GM21529 (cell line): ENCODE measurements around the gene ZNF628.
A peak's percentile ranks its signal among the peaks of the same experiment; 100 is the strongest.

Experiments used
- ATAC-seq: cut with Tn5 transposase; IDR thresholded peaks from one replicate; pipeline ENCODE4 v1.9.1; 2021; ENCODE audit not compliant: unreplicated experiment

ZNF628 gene

DNA sequence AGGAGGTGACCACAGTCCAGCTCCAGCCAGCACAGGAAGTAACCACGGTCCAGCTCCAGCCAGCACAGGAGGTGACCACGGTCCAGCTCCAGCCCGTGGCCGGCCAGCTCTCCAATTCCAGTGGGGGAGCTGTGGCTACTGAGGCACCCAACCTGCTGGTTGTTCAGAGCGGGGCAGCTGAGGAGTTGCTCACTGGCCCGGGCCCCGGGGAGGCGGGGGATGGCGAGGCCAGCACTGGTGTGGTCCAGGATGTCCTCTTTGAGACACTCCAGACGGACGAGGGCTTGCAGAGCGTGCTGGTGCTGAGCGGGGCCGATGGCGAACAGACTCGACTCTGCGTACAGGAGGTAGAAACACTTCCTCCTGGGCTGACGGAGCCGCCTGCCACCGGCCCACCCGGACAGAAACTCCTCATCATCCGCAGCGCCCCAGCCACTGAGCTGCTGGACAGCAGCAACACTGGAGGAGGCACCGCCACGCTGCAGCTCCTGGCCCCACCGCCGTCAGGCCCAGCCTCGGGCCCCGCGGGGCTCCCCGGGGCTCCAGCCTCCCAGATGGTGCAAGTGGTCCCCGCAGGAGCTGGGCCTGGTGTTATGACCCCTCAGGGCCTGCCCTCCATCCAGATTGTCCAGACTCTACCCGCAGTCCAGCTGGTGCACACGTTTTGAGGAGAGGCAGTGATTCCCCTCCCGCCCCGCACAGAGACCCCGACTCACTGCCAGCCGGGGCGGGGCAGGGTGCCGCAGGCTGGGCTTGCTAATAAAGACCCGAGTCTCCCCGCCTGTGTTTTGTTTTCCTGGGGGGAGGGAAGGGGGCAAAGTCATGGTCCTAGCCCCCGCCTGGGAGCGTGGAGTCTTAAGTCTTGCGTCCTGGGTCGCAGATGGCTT, 7.5 kb downstream of the ZNF628 start:
- ATAC-seq = no peak

DNA sequence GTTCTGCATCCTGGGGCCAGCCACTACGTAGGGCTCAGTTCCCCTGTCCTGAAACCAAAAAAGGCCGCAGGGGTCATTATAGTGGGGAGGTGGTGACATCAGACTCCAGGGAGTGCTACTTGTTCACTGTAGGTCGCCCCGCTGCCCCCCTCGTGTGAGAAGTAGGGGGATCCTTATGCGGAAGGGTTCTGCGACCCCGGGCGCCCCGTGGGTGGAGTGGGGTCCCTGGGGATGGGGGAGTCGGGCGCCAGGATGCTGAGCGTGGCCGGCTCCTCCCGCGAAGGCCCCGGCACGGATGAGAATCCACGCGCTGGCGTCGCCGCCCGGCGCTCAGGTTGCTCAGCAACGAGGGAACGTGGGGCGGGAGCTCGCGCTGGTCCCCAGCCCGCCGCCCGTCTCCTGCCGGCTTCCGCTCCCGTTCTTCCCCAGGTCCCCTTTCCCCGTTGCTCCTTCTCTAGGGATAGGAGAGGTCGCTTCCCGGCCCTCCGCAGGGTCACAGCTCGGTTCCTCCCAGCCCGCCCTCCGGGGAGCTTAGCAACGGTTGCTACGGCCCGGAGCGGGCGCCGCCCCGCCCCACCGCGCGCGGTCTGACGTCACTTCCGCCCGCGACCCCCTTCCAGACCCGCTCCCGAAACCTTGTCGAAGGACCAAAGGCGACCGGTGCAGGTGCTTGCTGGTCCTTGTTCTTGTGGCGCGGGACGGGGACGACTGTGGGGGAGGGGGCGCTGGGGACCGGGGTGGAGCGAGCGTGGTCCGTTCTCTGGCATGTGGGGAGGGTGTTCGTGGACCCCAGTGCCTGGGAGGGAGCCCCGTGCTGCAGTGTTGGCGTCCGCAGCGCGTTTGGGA, 8.4 kb downstream of the ZNF628 start, which contains the start of gene NAT14:
Gene NAT14, plus strand, starts transcription at position 596 of the 846 bp plus-strand sequence. CDS start 521 bp downstream, outside the sequence.
- peak; percentile 66 for ATAC-seq

DNA sequence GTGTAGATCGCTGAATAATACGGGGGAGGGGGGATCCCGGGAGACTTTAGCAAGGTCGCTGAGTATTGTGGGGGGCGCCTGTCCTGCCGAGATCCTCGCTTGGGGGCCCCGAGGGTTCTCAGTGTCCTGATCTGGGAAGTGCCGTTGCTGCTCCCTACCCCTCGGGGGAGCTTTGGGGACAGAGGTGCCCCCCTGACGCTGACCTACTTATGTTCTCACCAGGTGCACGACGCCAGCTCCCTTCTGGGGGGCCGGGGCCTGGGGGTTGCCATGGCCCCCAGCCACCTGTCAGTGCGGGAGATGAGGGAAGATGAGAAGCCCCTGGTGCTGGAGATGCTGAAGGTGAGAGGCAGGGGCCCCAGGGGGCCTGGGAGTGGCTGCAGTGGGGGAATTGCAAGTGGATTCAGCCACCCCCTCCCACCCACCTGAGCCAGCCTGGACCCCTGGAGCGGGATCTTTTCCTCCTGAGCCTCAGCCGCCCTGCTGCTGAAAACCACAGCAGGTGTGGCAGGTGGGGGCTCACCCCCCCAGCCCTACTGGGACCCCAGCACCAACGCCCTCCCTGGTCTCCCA, 9.1 kb downstream of the ZNF628 start:
- ATAC-seq = no peak

DNA sequence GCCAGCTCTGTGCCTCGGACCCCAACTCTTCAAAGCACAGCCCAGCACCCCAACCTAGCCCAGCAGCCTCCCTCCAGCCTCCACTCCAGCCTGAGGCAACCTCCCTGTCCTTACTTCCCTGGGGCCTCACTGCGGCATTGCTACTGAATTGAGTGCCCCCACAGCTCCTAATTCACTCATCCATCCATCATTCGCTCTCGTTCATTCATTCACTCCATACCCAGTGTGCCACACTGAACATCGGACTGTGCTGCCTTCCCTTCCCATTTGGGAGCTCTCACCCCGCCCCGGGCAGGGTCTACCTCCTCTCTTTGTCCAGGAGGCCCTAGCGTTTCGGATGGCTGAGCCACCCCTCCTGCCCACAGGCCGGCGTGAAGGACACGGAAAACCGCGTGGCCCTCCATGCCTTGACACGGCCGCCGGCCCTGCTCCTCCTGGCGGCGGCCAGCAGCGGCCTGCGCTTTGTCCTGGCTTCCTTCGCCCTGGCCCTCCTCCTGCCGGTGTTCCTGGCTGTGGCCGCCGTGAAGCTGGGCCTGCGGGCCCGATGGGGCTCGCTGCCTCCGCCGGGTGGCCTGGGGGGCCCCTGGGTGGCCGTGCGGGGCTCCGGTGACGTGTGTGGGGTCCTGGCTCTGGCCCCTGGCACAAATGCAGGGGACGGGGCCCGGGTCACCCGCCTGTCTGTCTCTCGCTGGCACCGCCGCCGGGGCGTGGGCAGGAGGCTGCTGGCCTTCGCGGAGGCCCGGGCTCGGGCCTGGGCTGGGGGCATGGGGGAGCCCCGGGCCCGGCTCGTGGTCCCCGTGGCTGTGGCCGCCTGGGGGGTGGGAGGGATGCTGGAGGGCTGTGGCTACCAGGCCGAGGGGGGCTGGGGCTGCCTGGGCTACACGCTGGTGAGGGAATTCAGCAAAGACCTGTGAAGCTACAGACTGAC, 9.9 kb downstream of the ZNF628 start:
- no peak for ATAC-seq

DNA sequence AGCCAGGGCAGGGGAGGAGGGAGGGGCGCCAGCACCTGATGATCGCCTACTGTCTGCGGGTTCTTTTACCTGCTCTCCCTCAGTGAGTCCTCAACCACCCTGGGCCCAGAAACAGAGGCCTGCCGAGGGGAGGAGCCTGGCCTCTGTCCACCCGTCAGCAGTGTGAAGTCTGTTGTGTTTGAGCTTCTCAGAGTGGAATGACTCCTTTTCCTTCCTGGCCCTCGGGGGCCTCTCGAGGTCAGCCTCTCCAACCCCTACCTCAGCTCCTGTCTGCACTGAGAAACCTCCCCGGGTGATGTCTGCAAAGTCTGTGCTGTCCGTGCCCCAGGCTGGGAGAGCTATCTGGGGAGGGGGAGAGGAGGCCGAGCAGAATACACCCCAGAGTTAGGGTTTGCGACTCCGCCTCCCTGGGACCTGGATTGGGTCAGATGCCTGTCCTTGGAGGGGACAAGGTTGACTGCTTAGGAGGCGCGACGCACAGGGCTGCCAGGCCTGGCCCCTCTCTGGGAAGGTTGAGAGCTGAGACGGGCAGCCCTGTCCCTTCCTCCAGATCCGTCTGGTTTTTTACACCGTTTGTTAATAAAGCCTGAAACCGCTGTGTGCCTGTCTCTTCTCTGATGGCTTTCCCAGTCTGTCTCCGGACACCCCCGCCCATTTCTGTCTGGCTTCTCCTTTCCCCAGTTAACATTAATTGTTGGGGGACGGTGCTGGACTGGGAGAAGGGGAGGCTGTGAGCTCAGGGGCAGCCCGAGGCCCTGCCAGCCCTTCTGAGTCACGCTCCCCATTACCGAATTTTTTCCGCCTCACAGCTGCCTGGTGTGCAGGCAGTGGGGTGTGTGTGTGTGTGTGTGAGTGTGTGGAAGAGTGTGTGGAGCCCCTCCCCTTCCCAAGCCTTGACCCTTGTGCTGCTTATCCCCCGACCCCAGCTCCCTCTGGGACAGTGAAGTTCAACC, 10.8 kb downstream of the ZNF628 start:
- no peak for ATAC-seq

DNA sequence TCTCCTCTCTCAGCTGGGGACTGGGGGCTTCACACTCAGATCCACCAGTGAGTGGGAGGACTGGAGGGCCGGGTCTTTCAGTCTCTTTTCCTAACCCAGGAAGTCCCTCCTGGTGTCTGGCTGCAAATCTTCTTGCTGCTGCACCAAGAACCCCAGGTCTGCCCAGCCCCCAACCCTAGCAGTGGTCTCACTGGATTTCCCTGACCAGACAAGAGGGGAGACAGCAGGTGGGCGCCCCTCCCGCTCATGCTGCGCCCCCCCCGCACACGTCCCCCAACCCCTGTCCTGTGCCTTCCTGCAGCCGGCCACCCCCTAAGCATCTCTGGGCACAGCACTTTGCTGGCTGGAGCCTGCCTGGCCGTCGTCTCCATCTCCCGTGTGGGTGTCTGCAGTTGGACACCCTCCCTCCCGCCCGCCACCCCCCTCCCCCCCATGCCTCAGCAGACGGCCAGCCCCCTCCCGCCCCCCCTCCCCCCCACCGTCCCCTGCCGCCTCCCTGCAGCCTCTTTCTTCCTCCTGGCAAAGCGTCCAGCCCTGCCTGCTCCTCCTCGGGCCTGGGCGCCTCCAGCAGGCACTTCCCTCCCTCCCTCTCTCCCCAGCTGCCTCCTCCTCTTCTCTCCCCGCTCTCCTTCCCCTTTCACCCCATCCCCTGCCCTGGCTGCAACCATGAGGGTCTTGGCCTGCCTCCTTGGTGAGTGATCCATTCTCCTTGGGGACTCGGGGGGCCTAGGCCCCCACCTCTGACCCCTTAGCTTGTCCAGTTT, 11.7 kb downstream of the ZNF628 start, which contains the start of gene SSC5D:
Gene SSC5D, plus strand, starts transcription at position 513 of the 764 bp plus-strand sequence. Its CDS starts 154 bp downstream, at position 667.
- no peak for ATAC-seq

DNA sequence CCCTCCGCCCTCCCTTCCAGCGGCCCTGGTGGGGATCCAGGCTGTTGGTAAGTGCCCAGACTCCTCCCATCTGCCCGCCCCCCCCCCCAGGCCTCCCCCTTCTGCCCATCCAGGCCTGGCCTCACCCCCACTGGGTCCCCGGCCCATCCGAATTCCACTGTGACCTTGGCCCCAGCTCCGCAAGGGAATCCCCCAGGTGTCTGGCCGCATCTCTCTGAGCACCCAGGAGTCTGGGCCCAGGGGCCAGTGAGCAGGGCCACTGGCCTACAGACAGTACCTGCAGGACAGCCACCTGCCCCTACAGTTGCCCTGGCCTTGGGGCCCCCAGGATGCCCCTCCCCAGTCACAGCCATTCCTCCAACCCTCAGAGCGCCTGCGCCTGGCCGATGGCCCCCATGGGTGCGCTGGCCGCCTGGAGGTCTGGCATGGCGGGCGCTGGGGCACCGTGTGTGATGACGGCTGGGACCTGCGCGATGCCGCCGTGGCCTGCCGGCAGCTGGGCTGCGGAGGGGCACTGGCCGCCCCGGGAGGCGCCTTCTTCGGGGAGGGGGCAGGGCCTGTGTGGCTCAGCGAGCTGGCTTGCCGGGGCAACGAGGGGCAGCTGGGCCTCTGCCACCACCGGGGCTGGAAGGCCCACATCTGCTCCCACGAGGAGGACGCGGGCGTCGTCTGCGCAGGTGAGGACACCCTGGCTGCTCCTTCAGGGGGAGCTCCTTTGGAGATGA, 12.7 kb downstream of the ZNF628 start:
- ATAC-seq = no peak

DNA sequence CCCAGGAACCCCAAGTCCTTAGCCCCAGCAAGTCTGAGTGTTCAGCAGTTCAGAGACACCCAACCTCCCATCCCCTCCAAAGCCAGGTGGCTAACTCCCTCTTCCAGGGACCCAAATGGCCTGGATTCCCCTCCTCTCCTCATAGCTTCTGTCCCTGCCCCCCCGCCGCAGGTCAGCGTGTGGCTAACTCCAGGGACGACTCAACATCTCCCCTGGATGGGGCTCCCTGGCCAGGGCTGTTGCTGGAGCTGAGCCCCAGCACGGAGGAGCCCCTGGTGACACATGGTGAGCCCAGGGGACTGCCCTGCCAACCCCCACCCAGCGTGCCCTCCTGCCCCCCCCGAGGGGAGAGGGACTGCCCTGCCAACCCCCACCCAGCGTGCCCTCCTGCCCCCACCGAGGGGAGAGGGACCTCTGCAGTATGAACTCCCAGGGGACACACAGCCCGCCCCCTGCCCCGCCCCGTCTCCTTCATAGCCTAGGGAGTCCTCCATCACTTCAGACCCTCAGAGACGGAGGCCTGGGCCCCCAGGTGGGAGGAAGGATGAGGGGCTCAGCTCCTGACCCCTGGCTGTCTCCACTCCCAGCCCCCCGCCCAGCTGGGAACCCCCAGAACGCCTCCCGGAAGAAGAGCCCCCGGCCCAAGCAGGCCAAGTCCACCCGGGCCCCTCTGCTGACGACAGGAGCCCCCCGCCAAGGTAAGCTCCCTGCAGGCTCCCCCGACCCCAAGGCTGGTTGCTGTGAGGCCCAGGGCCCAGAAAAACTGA, 13.5 kb downstream of the ZNF628 start:
- no peak for ATAC-seq

DNA sequence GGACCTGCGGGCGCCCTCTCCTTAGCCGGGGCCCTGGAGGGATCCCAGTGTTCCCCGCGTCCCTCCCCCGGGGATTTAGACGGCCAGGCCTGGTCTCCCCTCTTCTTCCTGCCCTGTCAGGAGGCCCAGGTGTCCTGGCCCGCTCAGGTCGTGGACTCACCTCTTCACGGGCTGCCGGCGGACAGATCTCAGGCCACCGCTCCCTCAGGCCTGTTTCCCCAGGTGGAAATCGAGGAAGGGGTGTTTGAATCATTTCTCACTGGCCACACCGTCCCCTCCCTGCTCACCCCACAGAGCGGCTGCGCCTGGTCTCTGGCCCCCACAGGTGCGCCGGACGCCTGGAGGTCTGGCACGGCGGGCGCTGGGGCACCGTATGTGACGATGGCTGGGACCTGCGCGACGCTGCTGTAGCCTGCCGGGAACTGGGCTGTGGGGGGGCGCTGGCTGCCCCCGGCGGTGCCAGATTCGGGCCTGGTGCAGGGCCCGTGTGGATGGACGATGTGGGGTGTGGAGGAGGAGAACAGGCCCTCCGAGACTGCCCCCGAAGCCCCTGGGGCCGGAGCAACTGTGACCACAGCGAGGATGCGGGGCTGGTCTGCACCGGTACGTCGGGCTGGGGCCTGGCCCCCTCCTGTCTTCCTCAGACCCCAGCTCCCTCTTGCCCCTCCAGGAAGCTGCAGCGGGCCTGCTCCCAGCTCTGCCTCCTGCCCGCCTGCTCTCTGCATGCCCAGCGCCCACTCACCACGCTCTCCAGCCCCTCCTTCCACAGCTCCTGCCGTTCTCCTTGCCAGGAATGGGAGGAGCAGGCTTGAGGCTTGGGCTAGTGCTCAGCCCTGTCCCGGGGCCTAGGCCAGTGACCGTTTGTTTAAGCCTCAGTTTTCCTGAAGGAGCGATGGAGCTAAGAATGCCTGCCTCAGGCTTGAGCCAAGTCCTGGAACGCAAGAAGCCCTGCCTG, 14.3 kb downstream of the ZNF628 start:
- ATAC-seq = no peak

DNA sequence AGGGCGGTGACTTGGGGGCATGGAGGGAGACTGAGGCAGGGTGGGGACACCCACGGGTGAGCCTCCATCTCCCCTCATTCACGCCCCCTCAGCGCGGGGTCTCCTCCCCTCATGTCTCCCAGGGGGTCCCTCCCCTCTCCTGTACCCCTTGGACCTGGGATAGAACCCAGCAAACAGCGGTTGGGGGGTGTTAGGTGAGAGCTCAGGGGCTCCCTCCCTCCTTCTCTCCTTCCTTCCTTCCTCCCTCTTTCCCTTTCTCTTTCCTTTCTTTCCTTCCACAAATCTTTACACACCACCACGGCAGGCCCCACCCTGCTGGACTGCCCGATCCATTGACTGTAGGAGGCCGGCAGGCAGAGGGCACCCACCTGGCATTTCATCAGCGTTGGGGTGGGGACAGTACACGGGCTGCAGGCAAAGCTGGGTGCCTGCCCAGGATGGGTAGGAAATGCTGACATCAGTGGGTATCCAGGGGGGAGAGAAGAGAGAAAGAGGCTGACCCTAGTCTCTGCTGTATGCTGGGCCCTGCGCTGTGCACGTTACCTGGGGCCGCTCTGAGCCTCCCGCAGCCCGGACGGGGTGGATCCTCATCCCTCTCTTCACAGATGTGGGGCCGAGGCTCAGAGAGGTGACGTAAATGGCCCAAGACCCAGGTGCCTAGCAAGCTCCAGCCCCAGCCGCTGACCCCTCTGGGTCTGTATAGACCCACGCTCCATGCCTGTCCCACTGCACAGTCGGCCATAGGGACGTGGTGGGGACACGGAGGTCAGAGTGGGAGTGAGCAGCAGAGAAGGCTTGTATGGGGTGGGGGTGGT, 15.3 kb downstream of the ZNF628 start:
- ATAC-seq = no peak

DNA sequence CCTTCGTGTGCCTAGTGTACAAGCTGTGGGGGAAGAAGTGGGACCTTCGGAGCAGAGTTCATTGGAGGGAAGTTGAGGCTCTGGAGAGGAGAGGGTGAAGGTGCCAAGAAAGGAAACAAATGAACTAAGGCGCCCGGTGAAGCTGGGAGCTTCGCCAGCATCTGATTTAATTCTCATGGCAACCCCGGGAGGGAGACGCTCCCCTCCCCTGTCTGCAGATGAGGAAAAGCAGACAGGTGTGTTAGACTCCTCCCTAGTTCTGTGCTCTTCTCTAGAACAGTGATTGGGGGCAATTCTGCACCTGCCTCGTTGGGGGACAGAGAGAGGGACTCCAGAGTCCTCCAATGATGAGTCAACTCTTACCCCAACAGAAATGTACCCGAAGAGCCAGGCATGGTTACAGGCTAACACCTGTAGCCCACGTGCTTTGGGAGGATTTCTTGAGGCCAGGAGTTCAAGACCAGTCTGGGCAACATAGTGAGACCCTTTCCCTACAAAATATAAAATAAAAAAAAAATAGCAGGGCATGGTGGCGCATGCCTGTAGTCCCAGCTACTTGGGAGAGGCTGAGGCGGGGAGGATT, 16.0 kb downstream of the ZNF628 start:
- no peak for ATAC-seq

DNA sequence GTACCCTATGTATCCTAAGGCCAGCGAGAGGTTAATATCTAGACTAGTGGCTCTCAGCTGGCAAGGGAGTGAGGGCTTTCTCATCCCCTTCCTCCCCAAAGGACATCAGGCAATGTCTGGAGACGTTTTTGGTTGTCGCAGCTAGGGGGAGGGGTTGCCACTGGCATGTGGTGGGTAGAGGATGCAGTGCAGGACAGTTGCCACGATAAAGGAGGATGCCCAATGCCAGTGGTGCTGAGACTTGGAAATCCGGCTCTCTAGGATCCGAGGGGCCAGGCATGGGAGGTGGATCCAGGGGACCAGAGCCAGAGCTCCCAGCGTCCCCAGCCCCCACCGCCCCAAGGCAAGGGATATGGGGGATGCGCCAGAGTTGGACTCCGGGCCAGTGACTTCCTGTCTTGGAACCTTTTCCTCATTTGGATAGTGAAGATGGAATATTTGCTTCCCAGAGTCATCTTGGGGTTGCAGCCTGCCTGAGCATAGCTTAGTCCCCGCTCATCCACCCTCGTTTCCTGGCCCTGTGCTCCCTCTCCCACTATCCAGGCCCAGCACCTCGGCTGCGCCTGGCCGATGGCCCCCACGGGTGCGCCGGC, 16.7 kb downstream of the ZNF628 start:
- no peak for ATAC-seq

DNA sequence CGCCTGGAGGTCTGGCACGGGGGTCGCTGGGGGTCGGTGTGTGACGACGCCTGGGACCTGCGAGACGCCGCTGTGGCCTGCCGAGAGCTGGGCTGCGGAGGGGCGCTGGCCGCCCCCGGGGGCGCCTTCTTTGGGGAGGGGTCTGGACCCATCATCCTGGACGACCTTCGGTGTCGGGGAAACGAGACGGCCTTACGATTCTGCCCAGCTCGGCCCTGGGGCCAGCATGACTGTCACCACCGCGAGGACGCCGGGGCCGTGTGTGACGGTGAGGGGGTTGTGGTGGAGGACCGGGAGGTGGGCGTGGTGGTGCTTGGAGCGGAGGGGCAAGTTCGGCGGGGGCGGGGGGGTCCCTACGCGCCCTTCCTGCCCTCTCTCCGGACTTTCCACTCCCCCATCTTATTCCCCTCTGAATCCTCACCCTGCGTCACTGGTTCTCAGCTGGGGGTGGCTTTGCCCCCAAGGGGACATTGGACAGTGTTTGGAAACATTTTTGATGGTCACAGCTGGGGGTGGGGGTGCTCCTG, 17.3 kb downstream of the ZNF628 start:
- no peak for ATAC-seq

DNA sequence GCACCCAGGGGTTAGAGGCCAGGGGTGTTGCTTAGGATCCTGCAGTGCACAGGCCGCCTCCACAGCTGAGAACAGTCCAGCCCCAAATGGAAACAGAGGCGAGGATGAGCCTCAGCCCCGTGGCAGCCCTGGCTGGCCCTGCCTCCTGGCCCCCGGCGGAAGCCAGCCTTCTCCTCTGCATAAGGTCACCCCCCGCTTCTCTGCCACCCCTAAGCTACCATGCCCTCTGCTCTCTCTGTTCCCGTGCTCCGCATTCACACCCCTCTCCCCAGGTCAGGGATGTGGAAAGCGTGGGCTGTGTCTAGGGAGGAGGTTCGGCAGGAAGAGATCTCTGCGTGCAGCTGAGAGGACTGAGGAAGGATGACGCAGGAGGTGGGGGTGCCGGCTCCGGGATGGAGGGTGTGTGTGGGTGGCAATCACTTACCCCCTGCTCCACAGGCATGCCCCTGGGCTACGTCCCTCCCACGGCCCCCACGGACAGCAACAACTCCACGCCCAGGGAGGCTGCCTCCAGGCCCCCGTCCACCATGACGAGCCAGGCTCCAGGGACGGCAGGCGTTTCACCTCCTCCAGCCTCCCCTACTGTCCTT, 17.9 kb downstream of the ZNF628 start:
- ATAC-seq = no peak
